ENCODE data around the gene MRPL50. TPM values are rescaled to one million over a fixed set of nuclear protein-coding genes. Genes with fewer than 3 reads are reported as not detected.

The MRPL50 gene
- total and polyA plus RNA-seq, 2 experiments from 2014 or later, result 25.5 to 59.0 TPM

- H3K4me1 ChIP-seq (ENCODE audit: insufficient read depth), result no peaks in the 10 kb centered on the region
- no peaks in the 10 kb centered on the region for H3K9me2 ChIP-seq (ENCODE audit: insufficient read depth)
- ATAC-seq (no peak), DNase-seq (ENCODE audit: low spot score) (no peak)
- H3K79me2 ChIP-seq (replicated peaks; ENCODE audit: insufficient read depth), result no peaks in the 10 kb centered on the region
- H2AFZ ChIP-seq, result no peak overlapping the region
- H3K27me3 Mint-ChIP-seq (ENCODE audit: insufficient read depth, low read depth, poor library complexity), result no peaks in the 10 kb centered on the region
- no peaks in the 10 kb centered on the region for H3F3A ChIP-seq (replicated peaks; ENCODE audit: low read depth)
- H3K4me3 Mint-ChIP-seq, result no peak overlapping the region
- no peak overlapping the region for H3K4me2 ChIP-seq
- H4K20me1 ChIP-seq (replicated peaks; ENCODE audit: insufficient read depth), result no peaks in the 10 kb centered on the region
- TF ChIP-seq STAT1 (IDR thresholded peaks at IDR 0.05; ENCODE audit: unreplicated experiment), result no peak
- no peak for TF ChIP-seq NANOG (IDR thresholded peaks at IDR 0.05; ENCODE audit: borderline replicate concordance)
- no peak for TF ChIP-seq CREB1 (CRISPR knock-in tag; IDR thresholded peaks at IDR 0.05; ENCODE audit: low read depth)
- TF ChIP-seq JUNB (IDR thresholded peaks at IDR 0.05; ENCODE audit: unreplicated experiment), result no peak
- TF ChIP-seq ZNF462 (CRISPR knock-in tag; IDR thresholded peaks at IDR 0.05), result no peak
- no peak for TF ChIP-seq ETS1 (IDR thresholded peaks at IDR 0.05)
- no peak for TF ChIP-seq EZH2 (IDR thresholded peaks at IDR 0.05; ENCODE audit: low read depth, unreplicated experiment)
- H3K27ac ChIP-seq (ENCODE audit: low read depth), result no peak overlapping the region
- H3K36me3 ChIP-seq (ENCODE audit: insufficient read depth), result peaks cover 4% of the 10 kb centered on the region; the same call in 1 of the 2 replicates
- no peaks in the 10 kb centered on the region for H3K27me3 ChIP-seq (ENCODE audit: insufficient read depth)
- H3K4me1 Mint-ChIP-seq, result no peaks in the 10 kb centered on the region
- no peak overlapping the region for H3K27ac Mint-ChIP-seq
- H3K9me3 Mint-ChIP-seq, result peaks cover 37% of the 10 kb centered on the region
- peaks cover 27% of the 10 kb centered on the region for H3K36me3 Mint-ChIP-seq (ENCODE audit: low read depth)
- H3K4me3 ChIP-seq, result no peak overlapping the region
Observed at GRCh38 chr9:101414839-101415238, 16.4 kb upstream of the MRPL50 start.

All from GM23338 (cell line).